Gastroesophageal sphincter (tissue), 4 donors: ENCODE measurements around the gene SEMA5B. TPM values are rescaled to one million over a fixed set of nuclear protein-coding genes. Genes with fewer than 3 reads are reported as not detected.

ENCODE experiments used
- ATAC-seq: fragments of 150-250 bp; one replicate; pipeline ENCODE4 v1.9.1; 2016; ENCODE audit warnings: mild to moderate bottlenecking, moderate library complexity
- H3K27ac ChIP-seq, 4 donors: fragments of 200-600 bp; sonication (generic) in 3 of 4; 1 replicate in 3 of 4; 2 replicates in 1 of 4; pipeline ENCODE4 v1.5.1; 2016 to 2019
- H3K27me3 ChIP-seq: fragments of 200-600 bp; sonication (generic); one replicate; pipeline ENCODE4 v1.5.1; 2019
- H3K36me3 ChIP-seq, 2 donors: fragments of 200-600 bp; sonication (generic); one replicate each; pipeline ENCODE4 v1.5.1; 2019; ENCODE audit warnings: control low read depth in 1 of 2
- H3K4me1 ChIP-seq, 3 donors: fragments of 200-600 bp; sonication (generic); 1 replicate in 2 of 3; 2 replicates in 1 of 3; pipeline ENCODE4 v1.5.1; 2016 to 2019; ENCODE audit warnings: control low read depth in 2 of 3
- H3K4me3 ChIP-seq, 2 donors: fragments of 200-600 bp; sonication (generic); one replicate each; pipeline ENCODE4 v1.5.1; 2019; ENCODE audit warnings: mild to moderate bottlenecking in 1 of 2, moderate library complexity in 1 of 2
- H3K9me3 ChIP-seq, 3 donors: fragments of 200-600 bp; sonication (generic); one replicate each; pipeline ENCODE4 v1.5.1; 2017 to 2019; ENCODE audit warnings: control low read depth in 2 of 3
- EP300 ChIP-seq: sonication (generic); formaldehyde crosslinking; IDR thresholded peaks from one replicate; pipeline ENCODE4 v1.6.1; 2017; ENCODE audit warnings: antibody characterized with exemption, mild to moderate bottlenecking
- POLR2A ChIP-seq, 2 donors: fragments of 450-650 bp; IDR thresholded peaks; one replicate each; pipeline ENCODE4 v1.6.1; 2017; ENCODE audit warnings: antibody characterized with exemption in 2 of 2, mild to moderate bottlenecking in 2 of 2, moderate library complexity in 1 of 2
- POLR2AphosphoS5 ChIP-seq: sonication (generic); formaldehyde crosslinking; IDR thresholded peaks from one replicate; pipeline ENCODE4 v1.6.1; 2017; ENCODE audit warnings: antibody characterized with exemption
- WGBS, 2 donors: methylation state at CpG; one replicate each; pipeline ENCODE4 v1.1.5; 2018; ENCODE audit warnings: low coverage in 1 of 2; 5-methylcytosine and 5-hydroxymethylcytosine counted together
- total RNA-seq, 4 donors: library from RNA; depleted of rRNA; stranded (reverse); fragments of >200 nt; gene quantifications; one replicate each; pipeline ENCODE4 v1.1.0, GENCODE V29; 2016
- TF ChIP-seq, protein P1 (sequence below), 4 experiments: fragments of 200-600 bp in 2 of 4; fragments of 450-650 bp in 2 of 4; sonication (generic) in 1 of 4; IDR thresholded peaks; one replicate each; pipeline ENCODE4 v1.5.1; 2017 to 2019; ENCODE audit warnings: antibody characterized with exemption in 4 of 4, mild to moderate bottlenecking in 2 of 4, moderate library complexity in 2 of 4

SEMA5B gene
- total RNA-seq, 4 donors from 2014 or later: 0.31 to 0.69 (median 0.32) TPM; not detected in 1

DNA sequence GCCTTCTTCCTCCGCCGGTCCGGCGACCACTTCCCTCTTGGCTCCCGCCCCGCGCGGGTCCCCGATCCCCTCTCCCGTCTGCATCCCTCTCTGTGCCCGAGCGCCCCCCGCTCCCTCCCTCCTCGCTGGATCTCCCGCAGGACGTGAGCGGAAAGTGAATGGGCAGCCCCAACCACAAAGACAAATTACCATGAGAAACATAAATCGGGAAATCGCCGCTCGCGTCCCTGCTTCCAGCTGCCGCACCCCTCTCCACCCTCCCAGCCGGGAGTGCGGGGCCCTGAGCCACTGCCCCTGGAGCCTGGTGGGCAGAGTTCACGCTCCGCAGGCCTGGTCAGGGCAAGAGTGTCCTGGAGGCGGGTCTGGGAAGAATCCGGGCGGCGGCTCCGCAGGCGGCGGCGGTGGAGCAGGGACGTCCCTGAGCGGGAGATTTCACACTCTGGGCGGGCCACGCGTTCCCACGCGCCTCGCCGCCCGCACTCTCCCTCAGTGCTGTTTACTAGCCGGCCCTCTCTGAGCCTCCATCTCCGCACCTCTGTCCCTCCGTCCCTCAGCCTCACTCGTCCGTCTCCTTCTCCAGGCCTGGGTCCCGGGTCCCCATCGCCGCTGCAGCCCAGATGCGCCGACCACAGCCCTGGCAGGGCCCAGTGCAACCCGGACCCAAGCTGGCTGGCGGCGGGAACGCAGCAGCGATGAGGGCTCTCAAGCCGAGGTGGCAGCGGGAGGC lies 835 bp downstream of the SEMA5B start:
- Histone ChIP-seq H3K4me1 (peaks cover 0 to 32% (median 20%) of the 10 kb centered on the region in 3 donors), H3K27ac (peak overlapping the region in 1 of 4 donors; percentile 56), H3K27me3 (peaks cover 61% of the 10 kb centered on the region), H3K4me3 (peak overlapping the region; percentile 26 to 62), H3K36me3 (no peaks in the 10 kb centered on the region), H3K9me3 (no peaks in the 10 kb centered on the region)
- ATAC-seq: peak; percentile 55
- TF ChIP-seq POLR2AphosphoS5 (no peak), POLR2A (IDR thresholded peaks at IDR 0.05) (no peak), EP300 (no peak)
- TF ChIP-seq, protein P1, sequence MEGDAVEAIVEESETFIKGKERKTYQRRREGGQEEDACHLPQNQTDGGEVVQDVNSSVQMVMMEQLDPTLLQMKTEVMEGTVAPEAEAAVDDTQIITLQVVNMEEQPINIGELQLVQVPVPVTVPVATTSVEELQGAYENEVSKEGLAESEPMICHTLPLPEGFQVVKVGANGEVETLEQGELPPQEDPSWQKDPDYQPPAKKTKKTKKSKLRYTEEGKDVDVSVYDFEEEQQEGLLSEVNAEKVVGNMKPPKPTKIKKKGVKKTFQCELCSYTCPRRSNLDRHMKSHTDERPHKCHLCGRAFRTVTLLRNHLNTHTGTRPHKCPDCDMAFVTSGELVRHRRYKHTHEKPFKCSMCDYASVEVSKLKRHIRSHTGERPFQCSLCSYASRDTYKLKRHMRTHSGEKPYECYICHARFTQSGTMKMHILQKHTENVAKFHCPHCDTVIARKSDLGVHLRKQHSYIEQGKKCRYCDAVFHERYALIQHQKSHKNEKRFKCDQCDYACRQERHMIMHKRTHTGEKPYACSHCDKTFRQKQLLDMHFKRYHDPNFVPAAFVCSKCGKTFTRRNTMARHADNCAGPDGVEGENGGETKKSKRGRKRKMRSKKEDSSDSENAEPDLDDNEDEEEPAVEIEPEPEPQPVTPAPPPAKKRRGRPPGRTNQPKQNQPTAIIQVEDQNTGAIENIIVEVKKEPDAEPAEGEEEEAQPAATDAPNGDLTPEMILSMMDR (IDR thresholded peaks at IDR 0.05): no peak
- whole genome bisulfite sequencing, 2 donors: 0% methylated on average over 9 to 10 of the region's 62 CpGs

DNA sequence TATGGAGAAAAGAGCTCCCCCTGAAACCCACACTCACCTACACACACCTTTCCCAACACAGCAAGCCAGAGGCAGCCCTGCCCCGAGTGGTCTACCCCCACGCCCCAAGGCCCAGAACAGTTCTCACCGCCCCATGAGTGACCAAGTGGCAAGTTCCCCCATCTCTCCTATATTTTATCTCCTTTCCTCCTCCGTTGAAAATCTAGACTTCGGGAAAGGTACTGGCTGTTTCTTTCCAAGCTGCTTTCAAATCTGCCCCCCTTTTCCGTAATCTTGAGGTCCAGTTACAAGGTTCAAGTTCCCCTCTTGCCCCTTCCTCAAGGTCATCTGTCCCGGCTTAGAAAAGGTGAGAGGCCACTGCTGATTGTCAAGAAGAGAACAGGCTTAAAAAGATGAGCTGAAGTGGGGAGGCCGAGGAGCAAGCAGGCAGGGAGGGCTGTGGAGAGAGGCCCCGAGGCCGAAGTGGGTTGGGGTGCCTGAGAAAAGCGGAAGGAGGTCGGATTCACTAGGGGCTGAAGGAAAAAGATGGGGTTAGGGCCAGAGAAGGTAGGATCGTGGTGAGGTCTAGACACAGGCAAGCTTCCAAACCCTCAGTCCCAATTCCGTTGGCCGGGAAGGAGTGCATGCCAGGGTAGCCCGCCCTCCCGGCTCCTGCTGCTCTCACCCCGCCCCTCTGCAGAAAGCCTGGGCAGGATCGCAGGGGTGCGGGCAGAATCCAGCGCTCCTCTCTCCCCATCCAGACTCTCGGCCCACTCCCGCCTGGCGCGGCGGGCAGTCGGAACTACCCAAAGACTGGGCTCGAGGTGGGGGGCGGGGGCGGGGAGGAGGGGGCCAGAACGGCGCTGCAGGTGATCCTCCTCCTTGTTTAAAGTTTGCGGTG lies 1.7 kb downstream of the SEMA5B start:
- H3K4me3 ChIP-seq: peak overlapping the region; percentile 0 to 62
- peak overlapping the region in 1 of 4 donors; percentile 56 for H3K27ac ChIP-seq
- H3K27me3 ChIP-seq: peaks cover 52% of the 10 kb centered on the region
- no peaks in the 10 kb centered on the region for H3K36me3 ChIP-seq
- WGBS, 2 donors: 57 to 61% methylated on average over 4 to 10 of the region's 33 CpGs
- no peak for ATAC-seq
- no peaks in the 10 kb centered on the region for H3K9me3 ChIP-seq
- peaks cover 0 to 32% (median 20%) of the 10 kb centered on the region in 3 donors for H3K4me1 ChIP-seq
- no peak for TF ChIP-seq POLR2AphosphoS5
- TF ChIP-seq, protein P1 (IDR thresholded peaks at IDR 0.05): no peak
- no peak for TF ChIP-seq EP300
- TF ChIP-seq POLR2A (IDR thresholded peaks at IDR 0.05): no peak

DNA sequence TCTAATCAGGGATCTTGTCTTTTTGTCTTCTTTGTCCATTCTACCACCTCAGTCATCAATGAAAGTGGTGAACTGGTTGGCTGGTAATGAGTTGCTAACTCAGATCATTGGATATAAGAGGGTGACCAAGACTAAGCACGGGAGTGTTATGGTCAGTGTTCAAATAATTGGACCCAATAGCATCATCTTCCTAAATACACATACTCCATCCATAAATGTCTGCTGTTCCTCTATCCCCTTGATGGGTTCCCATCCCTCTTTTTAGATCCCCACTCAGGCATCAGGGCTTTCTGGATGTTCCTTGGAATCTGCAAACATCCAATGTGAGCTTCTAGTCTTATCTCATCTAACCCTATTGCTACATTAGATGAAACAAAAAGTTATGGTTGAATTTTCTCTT lies 3.5 kb downstream of the SEMA5B start:
- Histone ChIP-seq H3K4me3 (no peak overlapping the region), H3K27ac (no peak overlapping the region), H3K36me3 (no peaks in the 10 kb centered on the region), H3K27me3 (peaks cover 34% of the 10 kb centered on the region), H3K4me1 (peaks cover 0 to 32% (median 19%) of the 10 kb centered on the region in 3 donors), H3K9me3 (no peaks in the 10 kb centered on the region)
- 80% methylated on average over 1 of the region's 1 CpG; no CpG with 5 or more reads in 1 of the 2 donors for WGBS, 2 donors
- TF ChIP-seq, protein P1 (IDR thresholded peaks at IDR 0.05): no peak
- TF ChIP-seq POLR2A (IDR thresholded peaks at IDR 0.05) (no peak), POLR2AphosphoS5 (no peak), EP300 (no peak)
- ATAC-seq: no peak

DNA sequence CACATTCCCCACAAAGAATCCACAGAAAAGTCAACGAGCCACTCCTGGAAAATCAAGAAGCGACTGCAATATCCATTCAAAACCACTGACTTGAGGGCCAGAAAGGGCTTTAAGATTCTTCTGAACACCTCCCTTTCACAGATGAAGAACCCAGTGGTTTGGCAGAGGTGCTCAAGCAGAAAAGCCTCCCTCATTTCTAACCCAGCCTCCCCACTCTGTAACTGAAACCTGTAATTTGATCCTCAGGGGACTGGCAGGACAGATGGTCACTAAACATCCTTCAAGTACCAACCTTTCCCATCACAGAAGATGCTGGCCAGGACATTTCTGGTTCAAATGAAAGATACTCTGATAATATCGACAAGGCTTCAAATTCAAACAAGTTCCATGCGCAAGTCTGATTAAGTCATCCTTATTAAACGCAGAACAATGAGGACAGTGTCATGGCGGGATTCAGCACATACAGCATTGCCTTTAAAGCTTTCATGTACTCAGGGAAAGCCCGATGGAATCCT lies 5.5 kb downstream of the SEMA5B start:
- WGBS, 2 donors: 74 to 92% methylated on average over 7 of the region's 7 CpGs
- Histone ChIP-seq H3K27ac (no peak overlapping the region), H3K9me3 (no peaks in the 10 kb centered on the region), H3K36me3 (no peaks in the 10 kb centered on the region), H3K4me1 (peaks cover 0 to 12% (median 5%) of the 10 kb centered on the region in 3 donors), H3K4me3 (no peak overlapping the region), H3K27me3 (peaks cover 20% of the 10 kb centered on the region)
- no peak for ATAC-seq
- TF ChIP-seq, protein P1 (IDR thresholded peaks at IDR 0.05): no peak
- TF ChIP-seq EP300: no peak
- no peak for TF ChIP-seq POLR2A (IDR thresholded peaks at IDR 0.05)
- no peak for TF ChIP-seq POLR2AphosphoS5
